Keratinocyte (primary cell): Measurements from ENCODE around the gene ZNF232.

Experiments
- CTCF ChIP-seq, 3 experiments: IDR thresholded peaks in 1 of 3; conservative IDR thresholded peaks in 1 of 3; optimal IDR thresholded peaks in 1 of 3; 2 replicates in 2 of 3; 3 replicates in 1 of 3; pipeline versions ENCODE3 to v1.5.1; 2011; ENCODE audit warnings: low read length in 3 of 3, mild to moderate bottlenecking in 3 of 3, moderate library complexity in 2 of 3, control low read depth in 1 of 3, inconsistent platforms in 1 of 3; ENCODE audit not compliant: insufficient read depth in 2 of 3; ENCODE audit errors: extremely low read depth in 1 of 3
- EZH2 ChIP-seq: IDR thresholded peaks from one replicate; pipeline ENCODE4 v1.6.1; 2012; ENCODE audit warnings: inconsistent platforms, mild to moderate bottlenecking, low read length, moderate library complexity

GRCh38 chr17:5065227-5065744 is 46.4 kb downstream of the ZNF232 start:
- no peak for TF ChIP-seq CTCF (optimal IDR thresholded peaks at IDR 0.05 in 1 of 3, IDR thresholded peaks at IDR 0.05 in 1 of 3, conservative IDR thresholded peaks at IDR 0.05 in 1 of 3; ENCODE audit: extremely low read depth in 1 of 3, insufficient read depth in 2 of 3, low read length in 3 of 3)
- TF ChIP-seq EZH2: no peak
